HG02642 (cell line): ENCODE measurements around the gene MT1A.
"Not testable (repeated sequence)": the region's sequence is repeated elsewhere in the genome, so short reads cannot be mapped to it uniquely, and the experiment has no call there.

Source experiments
- ATAC-seq: cut with Tn5 transposase; IDR thresholded peaks from one replicate; pipeline ENCODE4 v1.9.1; 2021; ENCODE audit warnings: mild to moderate bottlenecking; ENCODE audit not compliant: unreplicated experiment, poor library complexity

Gene MT1A

GRCh38 chr16:56651586-56651985 lies 13.1 kb downstream of the MT1A start, which contains the start of gene MT1B:
MT1B (plus strand) TSS chr16:56651886; CDS start chr16:56651954, 68 bp downstream.
- ATAC-seq, result no peak

GRCh38 chr16:56652600-56652999 lies 14.1 kb downstream of the MT1A start:
- no peak for ATAC-seq

- ATAC-seq, result no peak
Observed at GRCh38 chr16:56653218-56653617, 14.8 kb downstream of the MT1A start.

GRCh38 chr16:56657555-56658326 lies 19.3 kb downstream of the MT1A start, which contains the start of gene MT1F:
MT1F (plus strand) TSS chr16:56657959; CDS start chr16:56658059, 100 bp downstream.
- ATAC-seq, result peak; percentile 68

DNA sequence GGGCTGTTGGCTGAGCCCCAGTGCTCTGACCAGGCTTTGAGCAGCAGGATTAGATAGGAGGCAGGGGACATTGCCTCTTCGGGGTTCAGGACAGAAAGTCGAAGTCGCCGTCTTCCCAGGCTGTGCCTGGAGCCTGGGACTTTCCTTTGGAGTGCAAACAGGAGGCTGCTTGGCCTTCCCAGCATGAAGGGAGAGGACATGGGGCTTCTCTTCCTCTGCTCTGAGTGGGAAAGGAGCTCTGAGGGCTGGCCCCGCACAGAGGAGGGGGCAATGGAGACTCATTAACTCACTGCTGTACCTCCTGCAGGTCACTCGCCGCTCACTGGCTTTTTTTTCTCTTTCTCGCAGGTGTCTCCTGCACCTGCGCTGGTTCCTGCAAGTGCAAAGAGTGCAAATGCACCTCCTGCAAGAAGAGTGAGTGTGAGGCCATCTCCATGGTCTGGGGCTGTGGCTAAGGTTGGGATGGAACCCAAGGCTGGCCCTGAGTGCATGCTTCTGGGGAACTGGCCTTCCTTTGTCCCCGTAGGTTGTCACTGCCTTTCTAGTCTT lies 19.9 kb downstream of the MT1A start:
- ATAC-seq, result no peak

DNA sequence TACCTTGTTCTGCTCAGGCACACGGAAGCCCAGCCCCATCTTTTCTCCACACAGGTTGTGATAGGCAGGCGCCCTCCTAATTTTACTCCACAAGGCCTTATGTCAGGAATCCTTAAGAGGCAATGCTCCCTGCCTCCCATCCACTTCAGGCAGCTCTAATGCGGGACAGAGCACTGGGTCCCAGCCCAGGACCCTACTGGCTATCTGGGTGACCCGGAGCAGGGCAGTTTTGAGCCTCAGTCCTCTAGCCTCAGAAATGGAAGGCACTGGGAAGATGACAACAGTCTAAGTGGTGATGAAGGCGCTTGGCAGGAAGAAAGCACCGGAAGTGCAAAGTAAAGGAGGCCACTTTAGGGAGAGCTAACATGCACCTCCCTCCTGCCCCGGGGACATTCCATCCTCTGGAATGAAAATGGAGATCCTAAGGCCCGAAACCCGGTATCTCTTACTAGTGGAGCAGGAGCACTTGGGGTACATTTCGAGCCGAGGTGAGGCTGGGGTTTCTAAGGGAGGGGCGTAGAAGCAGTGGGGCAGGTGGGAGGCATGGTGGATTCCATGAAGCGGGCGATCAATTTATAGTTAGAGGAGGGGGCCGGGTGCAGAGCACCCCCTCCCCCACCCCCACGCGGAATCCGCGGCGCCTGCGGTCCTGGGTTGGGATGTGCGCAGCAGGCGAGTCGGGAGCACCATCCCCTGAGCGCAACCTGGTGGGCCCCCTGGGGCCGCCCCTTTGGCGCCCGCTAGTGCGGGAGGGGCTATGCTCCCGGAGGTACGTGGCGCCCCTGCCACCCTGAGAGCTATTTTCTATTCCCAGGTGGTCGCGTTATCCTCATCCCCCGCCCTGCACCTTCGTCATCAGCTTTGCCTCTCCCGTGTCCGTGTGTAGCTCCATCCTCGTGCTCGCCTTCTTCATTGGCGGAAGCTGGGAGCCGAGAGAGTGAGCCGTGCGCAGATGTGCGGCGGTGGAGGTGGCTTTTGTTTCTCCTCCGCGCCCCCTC lies 24.2 kb downstream of the MT1A start:
- no peak for ATAC-seq

DNA sequence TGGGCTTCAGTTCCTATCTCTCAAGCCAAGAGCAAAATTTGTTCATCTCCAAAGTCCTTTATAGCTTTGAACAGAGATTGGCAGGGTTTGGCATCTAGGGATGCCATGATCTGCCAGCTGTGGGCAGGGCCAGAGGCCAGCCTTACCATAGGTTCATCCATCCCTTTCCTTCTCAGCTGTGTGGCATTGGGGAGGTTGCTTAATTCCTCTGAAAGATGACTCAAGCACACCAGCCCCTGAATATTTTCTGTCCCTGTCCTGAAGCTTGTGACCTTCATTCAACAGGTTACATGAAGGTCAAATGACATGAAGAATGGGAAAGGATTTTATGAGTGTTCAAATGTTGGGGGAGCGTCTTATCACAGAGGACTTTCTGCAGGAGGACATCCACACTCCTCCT lies 26.0 kb downstream of the MT1A start:
- ATAC-seq, result no peak

DNA sequence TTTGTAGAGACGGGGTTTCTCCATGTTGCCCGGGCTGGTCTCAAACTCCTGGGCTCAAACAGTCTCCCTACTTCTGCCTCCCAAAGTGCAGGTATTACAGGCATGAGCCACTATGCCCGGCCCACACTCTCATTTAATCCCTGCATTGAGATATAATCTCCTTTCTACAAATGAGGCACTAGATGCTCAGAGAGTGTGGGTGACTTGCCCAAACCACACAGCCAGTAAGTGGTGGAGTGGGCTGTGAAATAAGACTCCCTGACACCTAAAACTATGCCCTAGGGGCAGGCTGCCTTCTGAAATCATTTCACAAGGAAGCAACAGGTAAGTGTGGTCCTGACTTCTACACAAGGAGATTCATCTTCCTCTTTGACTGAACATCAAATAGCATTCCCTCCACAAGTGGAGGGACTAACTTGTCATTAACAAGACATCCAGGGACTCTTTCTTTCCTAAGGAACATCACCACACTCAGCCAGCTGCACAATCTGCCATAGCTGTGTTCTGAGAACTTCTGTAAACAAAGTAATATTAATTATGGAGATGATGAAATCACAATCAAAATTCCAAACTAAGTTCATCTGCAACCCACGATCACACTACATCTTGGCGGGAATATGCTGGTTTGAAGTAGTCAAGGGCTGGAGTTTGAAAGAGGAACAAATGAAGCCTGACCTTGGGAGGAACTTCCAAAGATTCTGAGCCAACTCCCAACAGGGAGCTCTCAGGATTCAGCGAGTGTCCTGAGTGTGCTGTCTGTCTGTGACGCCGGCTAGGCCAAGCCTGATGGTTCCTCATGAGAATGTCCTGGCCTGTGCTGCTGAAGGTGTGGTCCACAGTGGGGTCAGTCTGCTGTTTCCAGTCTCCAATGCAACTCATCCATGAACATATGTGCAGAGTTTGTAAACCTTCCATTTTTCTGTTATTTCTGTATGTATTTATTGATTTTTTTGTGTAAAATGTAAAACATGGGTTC lies 27.1 kb downstream of the MT1A start:
- ATAC-seq, result not testable (repeated sequence)

DNA sequence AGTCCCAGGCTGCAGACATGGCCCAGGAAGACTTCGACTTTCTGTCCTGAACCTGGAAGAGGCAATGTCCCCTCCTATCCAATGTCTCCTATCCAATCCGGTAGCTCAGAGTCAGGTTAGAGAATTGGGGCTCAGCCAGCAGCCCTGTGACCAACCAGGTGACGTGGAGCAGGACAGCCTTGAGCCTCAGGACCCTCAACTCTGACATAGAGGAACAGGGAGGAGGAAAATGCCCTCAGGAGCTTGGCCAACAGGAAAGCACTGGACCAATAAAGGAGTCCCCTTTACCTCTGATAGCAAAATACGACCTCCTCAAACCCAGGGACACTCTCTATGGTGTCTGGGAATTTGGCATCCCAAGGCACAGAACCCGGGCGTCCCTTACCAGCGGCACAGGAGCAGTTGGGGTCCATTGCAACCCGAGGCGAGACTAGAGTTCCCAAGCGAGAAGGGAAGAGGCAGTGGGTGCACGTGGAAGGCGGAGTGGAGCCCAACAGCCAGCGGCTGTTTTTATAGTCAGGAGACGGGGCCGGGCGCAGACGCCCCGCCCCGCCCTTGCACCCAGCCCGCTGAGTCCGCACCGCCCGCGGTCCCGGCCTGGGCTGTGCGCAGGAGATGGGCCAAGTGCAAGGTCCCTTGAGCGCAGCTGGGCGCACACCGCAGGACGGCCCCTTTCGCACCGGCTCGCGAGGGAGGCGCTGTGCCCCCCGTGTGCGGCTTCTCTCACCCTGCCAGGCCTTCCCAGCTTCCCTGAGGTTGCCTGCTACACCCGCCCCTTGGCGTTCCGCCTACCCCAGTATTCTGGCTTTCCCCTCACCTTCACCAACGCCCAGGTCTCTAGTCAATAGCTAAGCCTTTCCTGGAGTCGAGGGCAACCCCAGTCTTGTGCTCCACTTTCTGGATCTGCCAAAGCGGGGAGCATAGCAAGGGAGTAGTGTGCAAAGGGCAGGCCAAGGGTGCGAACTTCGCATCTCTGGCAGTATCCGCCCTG lies 29.4 kb downstream of the MT1A start, which contains the start of gene MT1G:
TSS of gene MT1G (minus strand) at position 485 of the 991 bp plus-strand sequence. CDS start at position 413, 72 bp downstream.
- no peak for ATAC-seq

GRCh38 chr16:56669005-56669839 lies 30.8 kb downstream of the MT1A start, which contains the start of gene MT1H:
MT1H (plus strand) TSS chr16:56669814; CDS start chr16:56669885, 71 bp downstream.
- ATAC-seq, result no peak

GRCh38 chr16:56669840-56670619 lies 31.6 kb downstream of the MT1A start:
- ATAC-seq, result no peak

GRCh38 chr16:56670620-56670934 lies 32.1 kb downstream of the MT1A start:
- no peak for ATAC-seq

GRCh38 chr16:56671691-56672090 lies 33.2 kb downstream of the MT1A start:
- ATAC-seq, result not testable (repeated sequence)

- not testable (repeated sequence) for ATAC-seq
Observed at GRCh38 chr16:56672171-56672570, 33.7 kb downstream of the MT1A start.

DNA sequence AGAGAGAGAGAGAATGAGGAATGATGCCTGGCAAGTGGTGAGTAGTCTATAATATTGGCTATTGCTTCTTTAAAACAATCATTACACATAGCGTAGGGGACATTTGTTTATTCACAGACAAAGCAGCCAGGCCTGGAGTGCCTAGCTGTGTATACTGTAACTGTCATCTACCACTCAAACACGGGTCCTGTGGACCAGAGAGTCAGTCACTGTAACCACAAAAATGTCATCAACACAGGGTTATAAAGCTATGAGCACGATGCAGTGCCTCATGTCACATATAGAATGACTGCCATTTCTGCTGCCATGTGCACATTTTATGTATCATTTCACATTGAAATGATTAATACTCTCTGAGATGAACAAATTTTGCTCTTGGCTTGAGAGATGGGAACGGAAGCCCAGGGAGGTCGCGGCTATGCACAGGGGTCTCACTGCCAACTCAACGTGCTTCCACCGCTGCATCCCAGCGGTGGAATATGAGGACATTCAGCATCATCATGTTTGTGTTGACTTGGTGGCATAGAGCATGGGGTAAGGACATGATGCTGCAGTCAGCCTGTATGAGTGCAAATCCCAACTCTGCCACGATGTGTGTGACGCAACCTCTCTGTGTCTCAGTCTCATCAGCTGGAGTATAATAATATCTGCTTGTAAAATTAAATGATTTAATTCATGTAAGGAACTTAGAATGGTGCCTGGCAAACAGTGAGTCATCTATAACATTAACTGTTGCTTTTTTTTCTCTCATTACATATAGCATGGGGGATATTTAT lies 34.5 kb downstream of the MT1A start:
- ATAC-seq, result no peak

DNA sequence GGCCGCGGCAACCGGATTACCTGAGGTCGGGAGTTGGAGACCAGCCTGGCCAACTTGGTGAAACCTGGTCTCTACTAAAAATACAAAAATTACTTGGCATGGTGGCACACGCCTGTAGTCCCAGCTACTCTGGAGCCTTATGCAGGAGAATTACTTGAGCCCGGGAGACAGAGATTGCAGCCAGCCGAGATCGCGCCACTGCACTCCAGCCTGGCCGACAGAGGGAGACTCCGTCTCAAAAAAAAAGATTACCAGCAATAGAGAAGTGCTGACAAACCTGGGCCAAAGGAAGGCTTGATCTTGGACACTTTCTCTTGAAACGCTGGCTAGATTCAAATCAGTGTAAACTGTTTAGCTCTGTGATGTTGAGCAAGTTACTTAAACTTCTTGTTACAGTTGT lies 35.5 kb downstream of the MT1A start:
- ATAC-seq, result no peak
